ENCODE data around the gene POU2AF2. TPM values are rescaled to one million over a fixed set of nuclear protein-coding genes. Genes with fewer than 3 reads are reported as not detected.

POU2AF2 gene
- total RNA-seq, 1 experiment from 2014 or later: not detected

- Mint-ChIP-seq H3K4me1 (no peaks in the 10 kb centered on the region), H3K4me3 (no peak overlapping the region), H3K36me3 (no peaks in the 10 kb centered on the region), H3K27me3 (ENCODE audit: low read depth) (no peaks in the 10 kb centered on the region), H3K27ac (no peak overlapping the region), H3K9me3 (no peaks in the 10 kb centered on the region)
- TF ChIP-seq KAT7 (CRISPR knock-in tag; IDR thresholded peaks at IDR 0.05; ENCODE audit: borderline replicate concordance) (no peak), HMGXB4 (CRISPR knock-in tag; IDR thresholded peaks at IDR 0.05) (no peak), ZSCAN18 (CRISPR knock-in tag; IDR thresholded peaks at IDR 0.05) (no peak), SP1 (CRISPR knock-in tag; conservative IDR thresholded peaks at IDR 0.05) (no peak)
- ATAC-seq (no peak), DNase-seq (ENCODE audit: low spot score) (no peak)
- POLR2A ChIA-PET: no interaction called here
- CTCF ChIA-PET: no interaction called here
These were observed 23.8 kb downstream of the POU2AF2 start for GRCh38 chr11:111269146-111269868.

GRCh38 chr11:111272420-111272819 is 26.9 kb downstream of the POU2AF2 start:
- POLR2A ChIA-PET: no interaction called here
- Mint-ChIP-seq H3K27me3 (ENCODE audit: low read depth) (no peaks in the 10 kb centered on the region), H3K4me1 (no peaks in the 10 kb centered on the region), H3K36me3 (no peaks in the 10 kb centered on the region), H3K4me3 (no peak overlapping the region), H3K27ac (no peak overlapping the region), H3K9me3 (no peaks in the 10 kb centered on the region)
- ATAC-seq (no peak), DNase-seq (ENCODE audit: low spot score) (no peak)
- TF ChIP-seq TEAD4 (CRISPR knock-in tag; IDR thresholded peaks at IDR 0.05) (no peak), NFATC4 (CRISPR knock-in tag; IDR thresholded peaks at IDR 0.05) (no peak), NR2C2 (CRISPR knock-in tag; IDR thresholded peaks at IDR 0.05) (no peak), ATF1 (CRISPR knock-in tag; IDR thresholded peaks at IDR 0.05) (no peak), ESRRA (CRISPR knock-in tag; IDR thresholded peaks at IDR 0.05; ENCODE audit: borderline replicate concordance) (no peak), HMGA2 (CRISPR knock-in tag; IDR thresholded peaks at IDR 0.05) (no peak), ZBTB21 (CRISPR knock-in tag; IDR thresholded peaks at IDR 0.05; ENCODE audit: borderline replicate concordance) (no peak), ZNF121 (CRISPR knock-in tag; IDR thresholded peaks at IDR 0.05) (no peak), PRDM15 (CRISPR knock-in tag; IDR thresholded peaks at IDR 0.05) (no peak)
- TF ChIP-seq, protein P1, sequence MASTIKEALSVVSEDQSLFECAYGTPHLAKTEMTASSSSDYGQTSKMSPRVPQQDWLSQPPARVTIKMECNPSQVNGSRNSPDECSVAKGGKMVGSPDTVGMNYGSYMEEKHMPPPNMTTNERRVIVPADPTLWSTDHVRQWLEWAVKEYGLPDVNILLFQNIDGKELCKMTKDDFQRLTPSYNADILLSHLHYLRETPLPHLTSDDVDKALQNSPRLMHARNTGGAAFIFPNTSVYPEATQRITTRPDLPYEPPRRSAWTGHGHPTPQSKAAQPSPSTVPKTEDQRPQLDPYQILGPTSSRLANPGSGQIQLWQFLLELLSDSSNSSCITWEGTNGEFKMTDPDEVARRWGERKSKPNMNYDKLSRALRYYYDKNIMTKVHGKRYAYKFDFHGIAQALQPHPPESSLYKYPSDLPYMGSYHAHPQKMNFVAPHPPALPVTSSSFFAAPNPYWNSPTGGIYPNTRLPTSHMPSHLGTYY (CRISPR knock-in tag; IDR thresholded peaks at IDR 0.05): no peak
- TF ChIP-seq, protein P2, sequence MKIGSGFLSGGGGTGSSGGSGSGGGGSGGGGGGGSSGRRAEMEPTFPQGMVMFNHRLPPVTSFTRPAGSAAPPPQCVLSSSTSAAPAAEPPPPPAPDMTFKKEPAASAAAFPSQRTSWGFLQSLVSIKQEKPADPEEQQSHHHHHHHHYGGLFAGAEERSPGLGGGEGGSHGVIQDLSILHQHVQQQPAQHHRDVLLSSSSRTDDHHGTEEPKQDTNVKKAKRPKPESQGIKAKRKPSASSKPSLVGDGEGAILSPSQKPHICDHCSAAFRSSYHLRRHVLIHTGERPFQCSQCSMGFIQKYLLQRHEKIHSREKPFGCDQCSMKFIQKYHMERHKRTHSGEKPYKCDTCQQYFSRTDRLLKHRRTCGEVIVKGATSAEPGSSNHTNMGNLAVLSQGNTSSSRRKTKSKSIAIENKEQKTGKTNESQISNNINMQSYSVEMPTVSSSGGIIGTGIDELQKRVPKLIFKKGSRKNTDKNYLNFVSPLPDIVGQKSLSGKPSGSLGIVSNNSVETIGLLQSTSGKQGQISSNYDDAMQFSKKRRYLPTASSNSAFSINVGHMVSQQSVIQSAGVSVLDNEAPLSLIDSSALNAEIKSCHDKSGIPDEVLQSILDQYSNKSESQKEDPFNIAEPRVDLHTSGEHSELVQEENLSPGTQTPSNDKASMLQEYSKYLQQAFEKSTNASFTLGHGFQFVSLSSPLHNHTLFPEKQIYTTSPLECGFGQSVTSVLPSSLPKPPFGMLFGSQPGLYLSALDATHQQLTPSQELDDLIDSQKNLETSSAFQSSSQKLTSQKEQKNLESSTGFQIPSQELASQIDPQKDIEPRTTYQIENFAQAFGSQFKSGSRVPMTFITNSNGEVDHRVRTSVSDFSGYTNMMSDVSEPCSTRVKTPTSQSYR (CRISPR knock-in tag; IDR thresholded peaks at IDR 0.05): no peak
- CTCF ChIA-PET: interaction anchor here (2.0 kb wide), 1 partner anchor 156 kb away, joined by 6 read pairs; no protein-coding TSS in a partner anchor

All from WTC11 (cell line).